ENCODE measurements around the gene ZNF276.

DNA sequence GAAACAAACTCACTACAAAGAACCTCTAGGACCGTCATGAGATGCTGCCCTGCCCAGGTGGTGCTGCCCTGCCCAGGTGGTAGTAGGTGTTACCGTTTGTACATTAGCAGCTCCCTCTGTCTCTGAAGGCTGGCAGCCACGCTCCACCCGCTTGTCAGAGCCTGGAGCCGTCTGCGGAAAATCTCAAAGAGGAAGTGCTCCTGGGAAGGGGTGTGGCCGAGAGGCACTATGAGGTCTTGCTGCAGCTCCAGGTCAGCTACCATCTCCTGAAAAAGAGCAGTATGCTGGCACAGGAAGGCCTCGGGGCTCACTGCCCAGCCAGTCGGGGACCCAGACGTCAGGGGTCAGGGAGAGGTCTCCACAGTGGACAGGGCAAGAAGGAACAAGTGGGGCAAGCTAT is 28.3 kb downstream of the ZNF276 start:
- TF ChIP-seq EP300 (IDR thresholded peaks at IDR 0.05) (no peak), POLR2AphosphoS5 (IDR thresholded peaks at IDR 0.05) (no peak)
- TF ChIP-seq, protein P1, sequence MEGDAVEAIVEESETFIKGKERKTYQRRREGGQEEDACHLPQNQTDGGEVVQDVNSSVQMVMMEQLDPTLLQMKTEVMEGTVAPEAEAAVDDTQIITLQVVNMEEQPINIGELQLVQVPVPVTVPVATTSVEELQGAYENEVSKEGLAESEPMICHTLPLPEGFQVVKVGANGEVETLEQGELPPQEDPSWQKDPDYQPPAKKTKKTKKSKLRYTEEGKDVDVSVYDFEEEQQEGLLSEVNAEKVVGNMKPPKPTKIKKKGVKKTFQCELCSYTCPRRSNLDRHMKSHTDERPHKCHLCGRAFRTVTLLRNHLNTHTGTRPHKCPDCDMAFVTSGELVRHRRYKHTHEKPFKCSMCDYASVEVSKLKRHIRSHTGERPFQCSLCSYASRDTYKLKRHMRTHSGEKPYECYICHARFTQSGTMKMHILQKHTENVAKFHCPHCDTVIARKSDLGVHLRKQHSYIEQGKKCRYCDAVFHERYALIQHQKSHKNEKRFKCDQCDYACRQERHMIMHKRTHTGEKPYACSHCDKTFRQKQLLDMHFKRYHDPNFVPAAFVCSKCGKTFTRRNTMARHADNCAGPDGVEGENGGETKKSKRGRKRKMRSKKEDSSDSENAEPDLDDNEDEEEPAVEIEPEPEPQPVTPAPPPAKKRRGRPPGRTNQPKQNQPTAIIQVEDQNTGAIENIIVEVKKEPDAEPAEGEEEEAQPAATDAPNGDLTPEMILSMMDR (IDR thresholded peaks at IDR 0.05) = no peak
